Subcutaneous abdominal adipose tissue (tissue), 5 donors: Measurements from ENCODE around the gene ASCL3.
"Not testable (repeated sequence)": the region's sequence is repeated elsewhere in the genome, so short reads cannot be mapped to it uniquely, and the experiment has no call there.

Source experiments
- H3K27ac ChIP-seq: one replicate; pipeline ENCODE4 v1.7.0; 2013; ENCODE audit warnings: low read depth, mild to moderate bottlenecking, inconsistent platforms, low read length, moderate library complexity
- H3K27me3 ChIP-seq, 5 donors: one replicate each; pipeline ENCODE4 v1.7.0; 2013; ENCODE audit warnings: low read length in 5 of 5, inconsistent platforms in 1 of 5; ENCODE audit not compliant: control insufficient read depth in 5 of 5, insufficient read depth in 4 of 5
- H3K36me3 ChIP-seq, 5 donors: one replicate each; pipeline ENCODE4 v1.7.0; 2013; ENCODE audit warnings: low read length in 5 of 5; ENCODE audit not compliant: control insufficient read depth in 5 of 5, insufficient read depth in 5 of 5
- H3K4me1 ChIP-seq, 5 donors: one replicate each; pipeline ENCODE4 v1.7.0; 2013; ENCODE audit warnings: low read length in 5 of 5, mild to moderate bottlenecking in 3 of 5, moderate library complexity in 1 of 5; ENCODE audit not compliant: control insufficient read depth in 5 of 5, insufficient read depth in 5 of 5
- H3K4me3 ChIP-seq, 5 donors: one replicate each; pipeline ENCODE4 v1.7.0; 2013; ENCODE audit warnings: low read length in 5 of 5, low read depth in 1 of 5
- H3K9ac ChIP-seq, 5 donors: one replicate each; pipeline ENCODE4 v1.7.0; 2013; ENCODE audit warnings: low read length in 5 of 5, mild to moderate bottlenecking in 4 of 5, moderate library complexity in 3 of 5
- H3K9me3 ChIP-seq, 5 donors: one replicate each; pipeline ENCODE4 v1.7.0; 2013; ENCODE audit warnings: low read length in 5 of 5; ENCODE audit not compliant: control insufficient read depth in 5 of 5
- donor health status: healthy.
- donor health status: healthy.
- donor health status: healthy.
- donor health status: healthy.
- donor health status: healthy.

Gene ASCL3

DNA sequence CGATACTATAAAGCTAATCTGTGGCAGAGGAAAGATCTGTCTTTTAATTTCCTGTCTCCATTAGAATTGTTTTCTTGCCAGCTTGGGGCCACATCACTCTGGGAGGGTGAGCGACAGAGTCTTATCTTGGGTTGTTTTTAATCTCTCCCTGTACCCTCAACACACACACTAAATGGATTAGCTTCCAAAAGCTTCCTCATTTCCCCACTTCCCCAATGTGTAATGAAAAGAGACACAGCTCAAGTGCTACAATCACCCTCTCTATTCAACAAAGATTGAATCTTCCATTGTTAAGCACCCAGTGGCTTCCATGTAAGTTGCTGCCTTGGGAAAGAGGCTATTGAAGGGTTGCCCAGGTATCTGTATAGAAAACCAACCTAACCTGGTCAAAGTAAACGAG, 6.1 kb upstream of the ASCL3 start:
- Histone ChIP-seq H3K9ac (no peak overlapping the region), H3K4me1 (no peaks in the 10 kb centered on the region), H3K36me3 (peaks cover 41 to 60% (median 55%) of the 10 kb centered on the region in 5 donors)

DNA sequence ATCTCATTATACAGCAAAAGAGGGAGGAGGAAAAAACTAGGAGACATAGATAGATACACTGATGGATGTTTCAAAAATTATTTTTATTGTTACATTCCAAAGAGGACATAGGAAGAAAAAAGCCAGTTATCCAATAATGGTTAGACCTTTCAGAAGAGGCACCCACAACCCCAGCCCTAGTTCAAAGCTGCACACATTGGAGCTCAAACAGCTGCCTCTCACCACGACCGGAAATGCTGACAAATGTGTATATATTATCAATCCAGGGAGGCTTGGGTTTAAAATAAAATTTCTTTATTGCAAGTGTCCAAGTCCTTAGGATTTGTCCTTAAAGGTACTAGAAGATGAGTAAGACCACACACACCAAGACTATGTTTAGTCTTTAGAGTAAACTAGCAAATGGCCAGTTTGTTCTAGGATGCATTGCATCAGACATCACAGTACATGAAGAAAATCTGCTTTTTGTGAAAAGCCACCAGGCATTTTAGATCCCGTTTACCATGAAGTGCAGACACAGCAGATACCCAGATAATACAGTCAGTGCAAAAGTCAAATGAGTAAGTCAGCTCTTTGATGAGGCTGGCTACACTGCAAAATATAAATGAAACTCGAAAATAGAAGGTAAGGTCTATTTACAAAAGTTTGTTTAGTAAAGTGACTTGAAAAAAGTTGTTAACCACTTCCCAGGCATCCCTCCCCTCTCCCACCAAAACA, 4.6 kb upstream of the ASCL3 start:
- Histone ChIP-seq H3K4me1 (no peaks in the 10 kb centered on the region), H3K27me3 (no peaks in the 10 kb centered on the region), H3K27ac (no peak overlapping the region), H3K36me3 (peaks cover 28 to 47% (median 42%) of the 10 kb centered on the region in 5 donors), H3K4me3 (no peak overlapping the region), H3K9me3 (no peaks in the 10 kb centered on the region), H3K9ac (no peak overlapping the region)

More for the DNA sequence above, 6.1 kb upstream of the ASCL3 start:
- H3K27ac ChIP-seq = no peak overlapping the region
- no peaks in the 10 kb centered on the region for H3K27me3 ChIP-seq
- no peaks in the 10 kb centered on the region for H3K9me3 ChIP-seq
- no peak overlapping the region for H3K4me3 ChIP-seq

DNA sequence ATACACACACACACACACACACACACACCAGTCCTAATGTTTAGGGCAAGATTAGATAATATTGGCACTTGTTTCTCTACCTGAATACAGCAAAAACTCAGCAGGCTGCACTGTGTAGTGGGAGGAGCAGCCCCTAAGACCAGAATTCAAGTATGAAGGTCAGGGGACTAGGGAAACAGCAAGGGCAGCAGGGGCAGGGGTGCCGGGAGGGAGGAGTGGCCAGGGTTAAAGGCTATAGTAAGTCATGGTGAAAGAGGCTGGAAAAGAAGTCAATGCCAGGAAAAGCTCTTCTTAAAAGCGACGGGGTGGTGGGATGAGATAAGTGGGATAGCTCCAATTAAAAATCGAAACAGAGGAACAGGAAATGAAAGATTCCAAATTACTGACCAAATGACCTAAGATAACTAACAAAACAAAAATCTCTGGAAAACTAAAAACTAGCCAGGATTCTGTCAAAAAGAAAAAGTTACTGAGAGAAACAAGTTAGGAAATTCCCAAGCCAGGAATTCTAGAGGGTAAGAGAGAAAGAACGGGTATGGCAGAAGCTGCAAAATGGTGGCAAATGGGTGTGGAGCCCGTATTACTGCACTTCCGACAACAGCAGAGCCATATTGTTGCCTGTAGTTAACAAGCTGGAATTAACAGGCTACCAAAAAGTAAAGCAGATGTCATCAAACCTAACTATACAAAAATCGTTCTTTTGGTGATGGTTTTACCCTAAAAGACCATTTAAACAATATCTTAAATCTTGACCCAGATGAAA, 1.3 kb downstream of the ASCL3 start:
- Histone ChIP-seq H3K27me3 (no peaks in the 10 kb centered on the region), H3K36me3 (peaks cover 0 to 3% (median 0%) of the 10 kb centered on the region in 5 donors)

DNA sequence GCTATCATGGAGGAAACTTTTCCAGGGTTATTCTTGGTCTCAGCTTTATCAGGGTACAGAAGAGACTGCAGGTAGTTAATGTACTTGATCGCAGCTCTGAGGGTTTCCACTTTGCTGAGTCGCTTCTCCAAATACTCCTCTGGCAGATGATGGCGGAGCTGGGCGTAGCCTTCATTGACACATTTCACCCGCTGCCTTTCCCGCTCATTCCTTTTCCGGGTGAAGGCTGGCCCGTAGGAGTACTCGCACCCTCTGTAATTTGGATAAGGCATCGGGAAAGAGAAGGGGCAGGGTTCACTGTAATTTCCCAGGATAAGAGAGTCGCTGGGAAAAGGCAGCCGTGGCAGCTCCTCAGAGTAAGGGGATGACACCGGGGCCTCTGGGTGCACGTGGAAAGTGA, 5.2 kb downstream of the ASCL3 start:
- peaks cover 0 to 4% (median 0%) of the 10 kb centered on the region in 5 donors for H3K4me1 ChIP-seq
- no peak overlapping the region for H3K27ac ChIP-seq
- H3K36me3 ChIP-seq = no peaks in the 10 kb centered on the region
- H3K9ac ChIP-seq = no peak overlapping the region
- H3K4me3 ChIP-seq = no peak overlapping the region
- H3K9me3 ChIP-seq = no peaks in the 10 kb centered on the region
- H3K27me3 ChIP-seq = no peaks in the 10 kb centered on the region

More for the DNA sequence above, 1.3 kb downstream of the ASCL3 start:
- Histone ChIP-seq H3K4me1 (peaks cover 0 to 4% (median 0%) of the 10 kb centered on the region in 5 donors), H3K4me3 (no peak overlapping the region), H3K27ac (no peak overlapping the region), H3K9me3 (no peaks in the 10 kb centered on the region), H3K9ac (no peak overlapping the region)

DNA sequence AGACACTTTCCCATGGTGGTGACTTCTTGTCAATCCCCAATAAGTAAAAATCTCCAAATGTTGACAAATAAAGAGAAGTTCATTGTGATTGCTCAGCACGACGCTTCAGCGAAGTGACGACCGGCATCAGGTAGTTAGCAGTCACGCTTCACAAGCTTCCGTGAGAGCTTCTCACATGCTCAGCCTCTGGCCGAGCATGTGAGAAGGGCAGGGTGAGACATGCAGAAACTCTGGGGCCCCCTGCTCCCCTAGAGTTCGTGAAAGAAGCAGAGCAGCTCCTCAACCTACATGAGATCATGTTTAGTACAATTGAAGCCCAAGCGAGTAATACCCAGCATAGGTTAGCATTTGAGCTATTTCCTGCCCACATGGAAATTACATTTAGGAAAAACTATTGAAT, 5.7 kb downstream of the ASCL3 start:
- no peaks in the 10 kb centered on the region for H3K36me3 ChIP-seq
- H3K4me3 ChIP-seq = no peak overlapping the region
- no peaks in the 10 kb centered on the region for H3K27me3 ChIP-seq
- H3K27ac ChIP-seq = no peak overlapping the region
- peaks cover 0 to 4% (median 0%) of the 10 kb centered on the region in 5 donors for H3K4me1 ChIP-seq
- H3K9ac ChIP-seq = no peak overlapping the region
- H3K9me3 ChIP-seq = no peaks in the 10 kb centered on the region

DNA sequence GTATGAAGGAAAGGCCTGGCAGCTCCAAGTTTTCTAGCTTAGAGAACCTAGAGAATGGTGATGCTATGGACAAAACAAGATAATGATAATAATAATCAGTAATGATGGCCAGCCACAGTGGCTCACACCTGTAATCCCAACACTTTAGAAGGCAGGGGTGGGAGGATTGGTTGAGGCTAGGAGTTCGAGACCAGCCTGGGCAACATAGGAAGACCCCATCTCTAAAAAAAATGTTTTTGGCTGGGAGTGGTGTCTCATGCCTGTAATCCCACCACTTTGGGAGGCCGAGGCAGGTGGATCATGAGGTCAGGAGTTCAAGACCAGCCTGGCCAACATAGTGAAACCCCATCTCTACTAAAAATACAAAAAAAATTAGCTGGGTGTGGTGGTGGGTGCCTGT, 7.0 kb downstream of the ASCL3 start:
- H3K27me3 ChIP-seq, H3K4me3 ChIP-seq, H3K36me3 ChIP-seq, H3K9ac ChIP-seq, H3K4me1 ChIP-seq, H3K9me3 ChIP-seq, H3K27ac ChIP-seq: not testable (repeated sequence)

DNA sequence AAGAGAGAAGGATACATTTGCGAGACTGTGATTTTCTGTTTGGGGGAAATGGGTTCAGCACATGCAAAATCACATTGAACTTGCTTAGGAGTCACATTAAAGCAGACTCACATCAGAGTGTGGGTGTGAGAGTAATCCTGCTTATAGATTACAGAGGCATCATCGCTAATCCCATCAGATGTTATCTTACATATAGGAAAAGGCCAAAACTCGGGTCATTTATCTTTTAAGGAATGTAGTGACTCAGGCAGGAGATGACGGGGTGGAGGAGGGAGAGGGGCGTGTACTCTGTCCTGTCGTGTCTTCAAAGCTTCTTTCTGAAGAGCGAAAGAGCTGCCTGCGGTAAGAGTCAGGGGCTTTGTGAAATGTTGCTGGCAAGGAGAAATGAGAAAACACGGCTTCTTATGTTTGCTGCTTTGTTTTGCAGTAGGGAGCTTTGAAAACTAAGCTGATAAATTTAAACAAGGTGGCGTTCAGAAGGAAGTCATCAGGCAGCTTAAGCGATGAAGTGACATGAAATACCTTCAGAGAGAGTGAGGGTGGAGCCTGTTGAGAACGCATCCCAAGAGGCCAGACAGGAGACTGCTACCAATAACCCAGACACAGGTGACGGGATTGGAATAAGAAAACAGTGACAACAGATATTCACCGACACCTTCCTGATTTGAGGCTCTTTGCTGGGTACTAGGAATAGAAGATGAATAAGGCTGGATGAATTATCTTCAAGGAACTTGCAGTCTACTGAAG, 7.9 kb downstream of the ASCL3 start:
- no peaks in the 10 kb centered on the region for H3K36me3 ChIP-seq
- no peaks in the 10 kb centered on the region for H3K27me3 ChIP-seq
- no peak overlapping the region for H3K27ac ChIP-seq
- no peak overlapping the region for H3K9ac ChIP-seq
- no peaks in the 10 kb centered on the region for H3K9me3 ChIP-seq
- no peaks in the 10 kb centered on the region for H3K4me1 ChIP-seq
- no peak overlapping the region for H3K4me3 ChIP-seq

DNA sequence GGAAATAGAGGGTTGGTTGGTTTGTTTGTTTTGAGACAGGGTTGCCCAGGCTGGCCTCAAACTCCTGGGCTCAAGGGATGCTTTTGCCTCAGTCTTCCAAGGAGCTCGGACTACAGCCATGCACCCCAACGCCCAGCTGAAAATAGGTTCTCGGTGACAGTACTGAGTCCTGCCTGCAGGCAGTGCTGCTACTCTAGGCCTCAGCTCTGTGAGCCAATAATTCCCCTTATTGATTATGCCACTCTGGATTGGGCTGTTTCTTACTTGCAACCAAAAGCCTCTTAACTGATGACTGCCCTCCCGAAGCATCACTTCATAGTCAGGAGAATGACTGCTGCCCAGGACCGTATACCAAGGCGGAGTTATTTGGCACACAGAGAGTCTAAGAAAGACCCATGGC, 8.9 kb downstream of the ASCL3 start:
- H3K27ac ChIP-seq = no peak overlapping the region
- no peaks in the 10 kb centered on the region for H3K4me1 ChIP-seq
- H3K27me3 ChIP-seq = no peaks in the 10 kb centered on the region
- H3K9me3 ChIP-seq = no peaks in the 10 kb centered on the region
- H3K36me3 ChIP-seq = no peaks in the 10 kb centered on the region
- no peak overlapping the region for H3K4me3 ChIP-seq
- H3K9ac ChIP-seq = no peak overlapping the region

DNA sequence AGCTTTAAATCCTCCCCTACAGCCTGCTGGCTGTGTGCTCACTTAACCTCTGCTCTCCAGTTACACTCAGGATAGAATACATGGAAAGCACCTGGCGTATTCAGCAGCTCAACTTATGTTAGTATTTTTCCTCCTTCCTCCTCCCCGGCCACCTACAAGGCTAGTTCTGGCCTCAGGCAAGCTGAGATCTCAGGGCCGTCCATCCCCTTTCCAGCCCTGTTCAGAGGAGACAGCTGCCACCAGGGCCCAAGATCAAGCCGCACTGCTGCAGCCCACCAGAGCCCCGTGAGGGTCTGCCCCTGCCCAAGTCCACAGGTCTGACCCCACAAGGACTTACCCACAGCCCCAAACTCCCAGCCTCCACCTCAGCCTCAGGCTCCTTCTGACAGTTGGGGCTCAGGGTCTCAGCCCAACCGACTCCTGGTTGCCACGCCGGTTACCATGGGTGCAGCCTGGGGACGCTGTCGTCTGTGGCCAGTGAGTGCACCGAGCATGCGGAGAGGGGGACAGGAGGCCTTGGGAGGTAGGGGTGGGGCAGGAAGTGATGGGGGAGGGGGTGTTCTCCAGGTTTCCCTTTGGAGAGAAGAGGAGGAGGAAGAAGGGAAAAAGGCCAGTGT, 10.1 kb downstream of the ASCL3 start, which contains the start of gene C11orf16:
Gene C11orf16 (minus strand): TSS at position 384 of the 617 bp plus-strand sequence. CDS start 639 bp downstream, outside the sequence.
- Histone ChIP-seq H3K27me3 (no peaks in the 10 kb centered on the region), H3K27ac (no peak within 1 kb of the TSS), H3K9me3 (no peaks in the 10 kb centered on the region), H3K36me3 (no peaks in the 10 kb centered on the region), H3K9ac (no peak within 1 kb of the TSS), H3K4me3 (no peak within 1 kb of the TSS), H3K4me1 (no peaks in the 10 kb centered on the region)
